Measurements from ENCODE around the gene IQCN.

Gene IQCN

DNA sequence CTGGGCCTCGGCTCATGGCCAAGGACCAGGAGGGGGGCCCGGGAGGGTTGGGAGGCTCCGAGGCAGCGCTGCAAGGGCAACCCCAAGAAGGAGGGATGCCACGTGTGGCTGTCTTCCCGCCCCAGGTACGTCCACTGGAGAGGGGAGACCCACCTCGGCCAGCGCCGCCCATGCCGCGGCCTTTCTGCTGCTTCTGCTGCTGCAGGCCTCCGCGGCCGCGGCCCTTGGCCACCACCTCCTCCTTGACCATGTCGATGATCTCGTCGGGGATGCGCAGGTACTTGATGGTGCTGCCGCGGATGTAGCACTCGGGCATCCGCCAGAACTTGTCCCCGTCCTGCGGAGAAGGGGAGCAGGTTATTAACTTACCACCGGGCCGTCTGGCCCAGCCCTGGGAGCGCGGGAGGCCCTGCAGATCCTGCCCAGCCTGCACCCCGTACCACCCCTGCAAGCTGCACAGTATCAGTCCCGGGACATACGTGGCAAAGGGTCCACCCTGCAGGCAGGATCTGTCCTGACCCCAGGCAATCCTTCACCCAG lies 35.3 kb upstream of the IQCN start:
- no peak for DNase-seq (ENCODE audit: low read depth)
- H3K4me3 ChIP-seq (ENCODE audit: low read length), result no peak overlapping the region
- TF ChIP-seq, protein P1, sequence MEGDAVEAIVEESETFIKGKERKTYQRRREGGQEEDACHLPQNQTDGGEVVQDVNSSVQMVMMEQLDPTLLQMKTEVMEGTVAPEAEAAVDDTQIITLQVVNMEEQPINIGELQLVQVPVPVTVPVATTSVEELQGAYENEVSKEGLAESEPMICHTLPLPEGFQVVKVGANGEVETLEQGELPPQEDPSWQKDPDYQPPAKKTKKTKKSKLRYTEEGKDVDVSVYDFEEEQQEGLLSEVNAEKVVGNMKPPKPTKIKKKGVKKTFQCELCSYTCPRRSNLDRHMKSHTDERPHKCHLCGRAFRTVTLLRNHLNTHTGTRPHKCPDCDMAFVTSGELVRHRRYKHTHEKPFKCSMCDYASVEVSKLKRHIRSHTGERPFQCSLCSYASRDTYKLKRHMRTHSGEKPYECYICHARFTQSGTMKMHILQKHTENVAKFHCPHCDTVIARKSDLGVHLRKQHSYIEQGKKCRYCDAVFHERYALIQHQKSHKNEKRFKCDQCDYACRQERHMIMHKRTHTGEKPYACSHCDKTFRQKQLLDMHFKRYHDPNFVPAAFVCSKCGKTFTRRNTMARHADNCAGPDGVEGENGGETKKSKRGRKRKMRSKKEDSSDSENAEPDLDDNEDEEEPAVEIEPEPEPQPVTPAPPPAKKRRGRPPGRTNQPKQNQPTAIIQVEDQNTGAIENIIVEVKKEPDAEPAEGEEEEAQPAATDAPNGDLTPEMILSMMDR (IDR thresholded peaks at IDR 0.05; ENCODE audit: insufficient read depth, low read depth, low read length, missing control alignments), result no peak

DNA sequence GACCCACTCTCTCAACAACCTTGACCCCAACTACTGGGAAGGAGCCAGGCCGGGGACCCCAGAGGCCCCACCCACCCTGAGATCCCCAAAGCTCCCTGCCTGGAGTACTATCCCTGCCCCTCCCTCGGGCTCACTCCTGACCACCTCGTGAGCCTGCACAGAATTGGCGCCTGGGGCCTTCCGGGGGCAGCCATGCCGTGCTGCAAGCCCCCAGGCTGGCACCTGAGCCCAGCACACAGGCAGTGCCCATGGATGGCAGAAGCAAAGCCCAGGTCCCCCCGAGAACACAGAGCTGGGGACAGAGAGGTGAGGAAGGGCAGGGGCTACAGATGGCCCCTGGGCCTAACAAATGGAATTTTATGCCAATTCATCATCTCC lies 34.7 kb upstream of the IQCN start:
- no peak for DNase-seq (ENCODE audit: low read depth)
- TF ChIP-seq, protein P1 (IDR thresholded peaks at IDR 0.05; ENCODE audit: insufficient read depth, low read depth, low read length, missing control alignments), result no peak
- no peak overlapping the region for H3K4me3 ChIP-seq (ENCODE audit: low read length)

DNA sequence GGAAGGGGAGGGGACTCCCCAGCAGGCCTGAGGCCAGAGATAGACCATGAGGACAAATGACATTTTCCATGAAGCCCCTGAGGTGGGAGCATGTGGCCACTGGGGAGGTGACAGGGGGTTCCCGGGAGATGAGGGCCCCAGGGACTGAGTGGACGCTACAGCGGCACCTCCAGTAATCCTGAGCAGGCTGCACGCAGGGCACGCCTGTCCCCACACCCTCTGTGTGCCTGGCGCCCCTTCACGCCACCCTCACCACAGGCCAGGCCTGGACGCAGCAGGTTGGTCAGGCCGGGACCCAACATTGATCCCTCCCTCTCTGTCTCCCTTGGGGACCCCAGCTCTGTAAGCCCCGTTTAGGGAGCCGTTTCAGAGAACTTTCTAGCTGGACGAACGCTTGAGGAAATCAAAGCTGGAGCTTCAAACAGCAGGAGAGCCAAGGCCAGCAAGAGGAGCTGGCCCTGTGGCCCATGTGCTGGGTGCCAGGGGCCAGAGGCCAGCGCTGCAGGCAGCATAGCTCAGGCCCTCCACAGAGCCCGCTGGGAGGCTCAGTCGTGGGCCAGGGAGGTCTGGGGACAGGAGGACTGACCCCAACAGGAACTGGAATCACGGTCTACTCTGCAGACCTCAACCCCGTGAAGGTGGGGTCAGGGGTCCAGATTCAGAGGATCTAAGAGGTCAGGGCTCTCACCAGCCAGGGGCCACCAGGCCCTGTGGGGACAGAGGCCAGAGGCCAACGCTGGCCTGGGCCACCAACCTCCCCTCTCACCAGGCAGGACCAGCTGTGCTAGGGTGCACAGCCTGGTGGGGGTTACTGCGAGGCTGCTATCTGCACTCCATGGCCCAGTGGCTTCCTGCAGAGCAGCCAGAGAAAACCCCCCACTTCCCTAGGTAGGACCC lies 34.0 kb upstream of the IQCN start:
- TF ChIP-seq, protein P1 (IDR thresholded peaks at IDR 0.05; ENCODE audit: insufficient read depth, low read depth, low read length, missing control alignments), result no peak
- no peak for DNase-seq (ENCODE audit: low read depth)
- H3K4me3 ChIP-seq (ENCODE audit: low read length), result no peak overlapping the region

DNA sequence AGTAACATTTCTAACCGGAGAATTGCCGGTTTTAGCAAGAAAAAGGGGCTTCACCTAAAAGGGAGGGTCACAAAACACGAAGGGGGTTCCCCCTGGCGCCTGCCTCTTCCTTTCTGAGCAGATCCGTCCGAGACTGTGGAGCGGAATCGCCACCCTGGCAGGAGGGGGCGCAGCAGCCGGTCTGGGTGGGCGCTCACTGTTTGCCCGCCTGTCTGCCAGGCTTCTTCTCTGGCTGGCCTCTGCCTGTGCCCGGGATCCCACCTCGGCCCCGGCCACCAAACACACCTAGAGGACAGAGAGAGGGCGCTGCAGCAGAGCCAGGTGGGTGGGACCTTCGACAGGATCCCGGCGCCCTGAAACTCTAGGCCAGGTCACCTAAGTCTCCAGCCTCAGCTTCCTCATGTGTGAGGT lies 33.0 kb upstream of the IQCN start:
- no peak for DNase-seq (ENCODE audit: low read depth)
- TF ChIP-seq, protein P1 (IDR thresholded peaks at IDR 0.05; ENCODE audit: insufficient read depth, low read depth, low read length, missing control alignments), result no peak
- H3K4me3 ChIP-seq (ENCODE audit: low read length), result no peak overlapping the region

DNA sequence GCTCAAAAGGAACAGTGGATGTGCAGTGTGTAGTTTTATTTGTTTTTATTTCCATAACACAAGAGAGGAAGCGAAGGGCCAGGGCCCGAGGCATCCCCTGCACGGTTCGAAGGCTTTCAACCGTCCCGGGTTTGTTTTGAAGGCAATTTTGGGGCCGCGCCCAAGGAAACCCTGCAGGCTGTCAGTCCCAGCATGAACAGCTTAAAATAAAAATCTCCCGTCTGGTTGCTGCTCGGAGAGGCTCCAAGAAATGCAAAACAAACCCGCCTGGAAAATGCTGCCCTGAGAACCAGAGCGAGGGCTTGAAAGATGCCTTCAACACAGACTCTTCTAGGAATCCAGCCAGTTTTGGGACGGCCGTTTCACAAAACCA lies 32.6 kb upstream of the IQCN start:
- no peak overlapping the region for H3K4me3 ChIP-seq (ENCODE audit: low read length)

DNA sequence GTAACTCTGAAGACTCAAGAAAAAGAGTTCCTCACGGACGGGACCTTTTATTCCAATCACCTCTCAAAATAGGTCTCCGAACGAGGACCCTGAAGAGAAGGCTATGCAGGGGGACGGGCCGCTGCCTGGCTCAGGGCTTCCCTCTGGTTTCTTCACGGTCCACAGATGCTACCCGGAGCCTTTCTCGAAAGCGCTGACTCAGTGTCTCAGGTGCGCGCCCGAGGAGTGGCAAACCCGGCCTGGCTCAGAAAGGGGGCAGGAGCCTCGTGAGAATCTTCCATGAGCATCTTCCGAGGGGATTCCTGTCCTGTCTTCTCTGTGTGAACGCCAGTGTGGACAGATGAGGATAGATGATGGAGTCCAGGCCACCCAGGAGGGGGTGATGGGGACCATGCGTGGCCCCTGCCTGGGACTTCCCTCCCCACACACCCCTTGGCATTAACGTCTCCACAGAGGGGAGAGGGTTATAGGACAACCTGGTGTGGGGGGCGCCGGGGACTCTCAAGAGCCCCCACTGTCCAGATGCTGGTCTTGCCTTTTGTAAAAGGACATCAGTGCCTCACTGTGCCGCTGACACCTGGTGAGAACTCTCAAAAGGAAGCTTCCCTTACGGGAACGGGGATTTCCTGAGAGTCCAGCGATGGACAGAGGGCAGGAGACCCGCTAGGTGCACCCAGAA lies 32.1 kb upstream of the IQCN start:
- no peak for DNase-seq (ENCODE audit: low read depth)
- TF ChIP-seq, protein P1 (IDR thresholded peaks at IDR 0.05; ENCODE audit: insufficient read depth, low read depth, low read length, missing control alignments), result no peak
- H3K4me3 ChIP-seq (ENCODE audit: low read length), result no peak overlapping the region

More for the DNA sequence above, 32.6 kb upstream of the IQCN start:
- TF ChIP-seq, protein P1 (IDR thresholded peaks at IDR 0.05; ENCODE audit: insufficient read depth, low read depth, low read length, missing control alignments), result no peak
- no peak for DNase-seq (ENCODE audit: low read depth)

All from epithelial cell of esophagus (primary cell).